Stimulated activated CD8-positive, alpha-beta memory T cell treated with anti-CD3 and anti-CD28 coated beads, Interleukin-4, amount 100 ng/mL, for 48 hours (primary cell): ENCODE data around the gene MAGOHB.
A peak's percentile ranks its signal among the peaks of the same experiment; 100 is the strongest.
"Not testable (repeated sequence)": the region's sequence is repeated elsewhere in the genome, so short reads cannot be mapped to it uniquely, and the experiment has no call there.

Experiments
- DNase-seq: peaks from one replicate; pipeline ENCODE4 v3.0.0-alpha.2; 2020

MAGOHB gene

DNA sequence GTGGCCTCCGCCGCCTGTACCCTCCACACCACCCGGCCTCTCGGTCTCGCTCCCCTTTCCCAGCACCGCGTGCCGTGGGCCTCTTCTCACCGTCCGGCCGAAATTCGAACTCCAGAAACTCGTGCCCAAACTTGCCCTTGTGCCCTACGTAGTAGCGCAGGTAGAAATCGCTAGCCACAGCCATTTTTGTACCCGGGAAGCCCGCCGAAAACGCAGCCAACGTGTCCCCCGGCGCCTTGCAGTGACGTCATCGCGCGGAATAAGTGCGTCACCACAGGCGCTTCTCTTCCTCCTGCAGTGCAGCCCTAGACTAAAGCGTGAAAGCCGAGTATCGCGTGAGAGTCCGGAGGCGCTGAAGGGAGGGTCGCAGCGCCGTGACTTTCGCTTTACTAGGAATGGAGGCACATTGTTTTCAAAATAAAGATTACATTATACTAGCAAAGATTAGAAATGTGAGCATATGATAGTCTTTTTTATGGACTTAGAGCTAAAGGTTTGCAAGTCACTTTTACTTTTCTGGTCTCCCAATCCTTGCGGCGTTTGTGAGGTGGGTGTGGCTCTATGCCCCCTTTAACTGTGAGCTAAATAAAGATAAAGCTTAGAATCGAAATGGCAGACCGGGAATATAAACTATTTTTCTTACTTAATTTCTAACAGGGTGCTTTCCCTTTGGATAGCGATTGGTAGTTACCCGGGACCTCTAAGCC, at the start of gene MAGOHB:
MAGOHB (minus strand) TSS at position 261 of the 707 bp plus-strand sequence; CDS start at position 184, 77 bp downstream.
- peak; percentile 100 for DNase-seq

DNA sequence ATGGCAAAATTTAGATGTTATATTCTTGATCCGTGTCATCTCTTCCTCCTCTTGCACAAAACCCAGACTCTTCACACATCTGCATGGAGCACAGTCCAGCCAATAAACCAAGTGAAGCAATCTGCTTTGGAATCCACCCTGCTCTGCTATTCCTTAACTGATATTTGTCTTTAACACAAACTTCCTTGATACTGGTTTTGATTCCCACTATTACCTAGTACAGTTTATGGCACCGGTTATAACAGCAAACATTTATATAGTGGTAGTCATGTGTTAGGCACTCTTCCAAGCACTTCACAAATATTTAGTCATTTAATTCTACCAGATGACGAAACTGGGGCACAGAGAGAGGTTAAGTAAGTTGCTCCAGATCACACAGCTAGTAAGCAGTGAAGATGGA, 47.9 kb upstream of the MAGOHB start:
- no peak for DNase-seq

DNA sequence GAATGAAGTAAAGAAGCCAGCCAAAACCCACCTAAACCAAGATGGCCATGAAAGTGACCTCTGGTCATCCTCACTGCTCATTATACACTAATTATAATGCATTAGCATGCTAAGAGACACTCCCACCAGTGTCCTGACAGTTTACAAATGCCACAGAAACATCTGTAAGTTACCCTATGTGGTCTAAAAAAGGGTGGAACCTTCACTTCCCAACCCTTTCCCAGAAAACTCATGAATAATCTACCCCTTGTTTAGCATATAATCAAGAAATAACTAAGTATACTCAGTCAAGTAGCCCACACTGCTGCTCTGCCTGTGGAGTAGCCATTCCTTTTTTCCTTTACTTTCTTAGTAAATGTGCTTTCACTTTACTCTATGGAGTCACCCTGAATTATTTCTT, 40.6 kb upstream of the MAGOHB start:
- DNase-seq = no peak

DNA sequence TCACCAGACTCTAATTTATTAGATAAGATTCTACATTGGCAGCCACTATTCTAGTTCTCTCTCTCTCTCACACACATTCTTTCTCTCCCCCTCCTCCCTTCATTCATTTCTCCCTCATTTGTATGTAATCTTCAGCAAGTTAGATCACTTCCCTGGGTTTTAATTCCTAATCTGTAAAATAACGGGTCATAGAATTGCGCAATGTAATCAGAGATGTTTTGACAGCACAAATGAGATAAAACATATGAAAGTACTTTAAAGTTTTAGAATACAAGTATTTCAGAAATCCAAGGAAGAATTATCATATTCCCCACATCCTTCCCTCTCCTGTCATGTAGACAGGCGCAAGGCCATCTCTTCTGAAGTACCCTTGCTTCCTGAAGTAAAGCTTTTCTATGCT, 38.8 kb upstream of the MAGOHB start:
- DNase-seq = no peak

DNA sequence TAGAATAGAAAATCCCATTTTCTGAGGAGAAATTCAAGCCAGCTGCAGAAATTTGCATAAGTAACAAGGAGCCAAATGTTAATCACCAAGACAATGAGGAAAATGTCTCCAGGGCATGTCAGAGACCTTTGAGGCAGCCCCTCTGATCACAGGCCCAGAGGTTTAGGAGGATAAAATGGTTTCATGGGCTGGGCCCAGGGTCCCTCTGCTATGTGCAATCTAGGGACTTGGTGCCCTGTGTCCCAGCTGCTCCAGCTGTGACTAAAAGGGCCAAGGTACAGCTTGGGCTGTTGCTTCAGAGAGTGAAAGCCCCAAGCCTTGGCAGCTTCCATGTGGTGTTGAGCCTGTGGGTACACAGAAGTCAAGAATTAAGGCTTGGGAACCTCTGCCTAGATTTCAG, 33.2 kb upstream of the MAGOHB start:
- DNase-seq = not testable (repeated sequence)

DNA sequence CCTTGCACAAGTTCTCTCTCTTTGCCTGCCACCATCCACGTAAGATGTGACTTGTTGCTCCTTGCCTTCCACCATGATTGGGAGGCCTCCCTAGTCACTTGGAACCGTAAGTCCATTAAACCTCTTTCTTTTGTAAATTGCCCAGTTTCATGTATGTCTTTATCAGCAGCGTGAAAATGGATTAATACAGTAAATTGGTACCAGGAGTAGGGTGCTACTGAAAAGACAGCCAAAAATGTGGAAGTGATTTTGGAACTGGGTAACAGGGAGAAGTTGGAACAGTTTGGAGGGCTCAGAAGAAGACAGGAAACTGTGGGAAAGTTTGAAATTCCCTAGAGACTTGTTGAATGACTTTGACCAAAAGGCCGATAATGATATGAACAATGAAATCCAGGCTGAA, 32.5 kb upstream of the MAGOHB start:
- DNase-seq = no peak

DNA sequence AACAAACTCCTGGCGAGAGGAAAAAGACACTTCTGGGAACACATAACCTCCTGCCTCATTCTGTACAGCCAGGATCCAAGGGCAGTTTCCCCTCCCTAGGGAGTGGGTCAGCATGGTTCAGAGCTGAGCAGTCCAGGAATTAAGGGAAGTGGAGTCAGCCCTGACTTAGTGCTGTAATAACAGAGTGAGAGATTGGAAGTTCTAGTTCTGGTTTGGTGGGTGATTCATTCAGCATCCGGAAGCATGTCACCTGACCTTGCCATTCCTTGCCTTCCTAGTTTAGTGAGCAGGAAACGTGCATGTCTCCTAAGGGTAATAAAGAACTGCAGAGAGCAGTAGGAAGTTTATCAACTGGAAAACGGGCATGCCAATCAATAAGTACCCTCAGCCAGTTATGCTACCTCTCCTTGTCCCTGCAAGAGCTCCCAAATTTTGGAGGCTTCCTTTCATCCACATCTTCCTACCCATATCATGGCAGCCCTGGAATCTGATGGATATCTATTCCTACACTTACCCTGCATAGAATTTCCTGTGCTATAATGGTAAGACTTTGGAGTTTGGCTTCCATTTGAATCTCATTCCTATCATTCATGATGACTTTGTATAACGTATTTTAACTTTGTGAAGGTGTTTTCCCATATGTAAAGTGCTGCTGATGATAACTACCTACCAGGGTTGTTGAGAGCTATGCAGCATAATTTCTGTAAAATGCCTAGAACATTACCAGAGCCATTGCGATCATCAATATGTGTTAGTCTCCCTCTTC, 28.5 kb upstream of the MAGOHB start:
- no peak for DNase-seq

DNA sequence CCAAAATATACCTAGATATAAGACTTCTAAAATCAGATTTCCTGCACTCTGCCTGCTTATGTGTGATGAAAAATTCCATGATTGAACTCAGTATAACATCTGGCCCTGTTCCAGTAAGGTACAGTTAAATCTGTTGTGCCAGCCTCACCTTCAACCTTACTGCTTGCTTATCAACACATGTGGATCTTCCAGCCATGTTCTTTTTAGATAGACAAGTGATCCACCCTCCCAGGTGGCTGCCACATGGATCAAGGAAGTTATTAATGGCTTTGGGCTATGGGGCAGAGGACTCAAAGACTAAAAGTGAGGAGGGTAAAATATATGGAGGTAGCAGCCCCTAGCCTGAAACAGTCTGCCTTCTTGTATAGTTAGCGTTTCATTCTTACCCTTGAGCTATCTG, 25.3 kb upstream of the MAGOHB start:
- no peak for DNase-seq

DNA sequence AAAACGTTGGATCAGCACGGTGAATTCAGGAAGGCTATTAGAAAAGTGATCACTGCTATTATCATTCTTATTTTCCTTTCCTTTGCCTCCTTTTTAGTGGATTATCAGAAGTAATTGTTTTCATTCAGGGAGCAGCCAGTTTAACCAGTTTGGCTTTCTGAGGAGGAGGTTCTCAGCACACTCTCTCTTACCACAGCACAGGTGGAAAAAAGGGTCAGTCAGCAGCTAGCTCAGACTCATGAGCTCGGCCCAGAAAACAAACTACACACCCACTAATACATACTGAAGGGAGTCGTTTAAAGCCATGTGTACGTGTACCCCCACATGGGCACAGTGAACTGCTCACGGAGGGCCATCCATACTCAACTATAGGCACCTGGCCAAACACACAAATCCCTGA, 23.2 kb upstream of the MAGOHB start:
- DNase-seq = no peak

DNA sequence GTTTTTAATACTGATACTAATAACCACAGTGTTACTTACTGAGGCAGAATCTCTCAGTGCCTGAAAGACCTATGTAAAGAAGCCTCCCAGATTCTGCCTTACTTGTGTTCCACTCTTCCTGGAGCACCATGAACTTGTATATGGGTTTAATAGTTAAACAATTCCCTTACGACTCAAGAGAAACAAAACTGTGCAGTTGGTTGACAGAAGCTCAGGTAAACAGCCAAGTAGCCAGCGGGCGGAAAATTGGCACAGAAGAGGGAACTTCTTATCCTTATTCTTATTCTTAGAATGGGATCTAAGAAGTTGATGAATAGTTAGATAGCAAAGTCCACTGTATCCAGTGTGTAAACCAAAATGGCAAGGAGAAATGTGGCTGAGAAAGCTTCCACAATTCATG, 22.7 kb upstream of the MAGOHB start:
- no peak for DNase-seq

DNA sequence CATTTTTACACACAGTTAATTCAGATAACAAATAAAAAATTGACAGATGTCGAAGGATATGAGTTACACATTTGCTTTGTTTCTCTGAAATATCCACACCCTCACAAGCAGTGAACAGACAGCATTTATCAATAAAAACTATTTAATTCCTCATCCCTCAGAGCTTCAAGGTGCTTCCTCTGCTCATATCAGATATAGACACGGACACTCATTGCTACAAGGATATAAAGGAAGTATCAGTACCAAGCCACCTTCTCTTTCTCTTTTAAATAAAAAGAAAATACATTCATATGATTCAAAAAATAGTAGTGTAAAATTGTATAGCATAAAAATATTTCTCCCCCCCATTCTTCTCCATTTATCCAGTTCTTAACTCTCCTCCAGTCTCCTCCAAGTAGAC, 21.9 kb upstream of the MAGOHB start:
- no peak for DNase-seq

DNA sequence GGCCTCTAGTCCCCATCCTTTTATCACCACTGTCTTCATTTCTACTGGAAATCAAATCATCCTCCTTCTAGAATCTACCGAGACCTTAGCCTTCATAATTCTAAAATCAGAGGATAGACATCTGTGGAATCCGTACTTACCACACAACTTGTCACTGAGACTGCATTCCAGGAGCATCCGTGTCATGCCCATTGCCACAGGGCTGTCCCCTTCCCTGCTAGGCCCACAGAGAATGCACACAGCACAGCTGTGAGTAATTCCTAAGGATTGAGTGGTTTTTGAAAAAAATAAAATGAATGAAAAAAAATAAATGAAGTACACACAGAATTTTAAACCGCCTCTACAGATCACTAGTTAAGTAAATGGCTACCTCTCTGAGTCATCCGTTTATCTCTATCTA, 21.0 kb upstream of the MAGOHB start:
- no peak for DNase-seq

DNA sequence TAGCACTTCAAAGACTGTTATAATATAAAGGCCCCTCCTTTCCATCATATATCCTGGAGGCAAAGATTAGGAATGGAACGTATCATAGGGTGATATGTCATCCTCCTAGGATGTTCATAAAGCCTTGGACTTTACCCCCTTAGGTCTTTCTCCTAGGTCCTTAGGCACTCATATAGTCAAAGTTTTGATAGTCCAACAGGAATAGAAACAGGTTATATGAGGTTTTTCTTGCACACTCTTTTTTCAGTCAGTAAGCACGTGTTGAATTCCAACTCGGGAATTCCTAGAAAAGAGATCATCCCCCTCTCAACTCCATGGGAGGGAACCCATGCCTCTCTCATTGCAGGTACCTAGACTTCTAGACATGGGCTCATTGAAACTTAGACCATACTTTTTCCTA, 20.1 kb upstream of the MAGOHB start:
- no peak for DNase-seq

DNA sequence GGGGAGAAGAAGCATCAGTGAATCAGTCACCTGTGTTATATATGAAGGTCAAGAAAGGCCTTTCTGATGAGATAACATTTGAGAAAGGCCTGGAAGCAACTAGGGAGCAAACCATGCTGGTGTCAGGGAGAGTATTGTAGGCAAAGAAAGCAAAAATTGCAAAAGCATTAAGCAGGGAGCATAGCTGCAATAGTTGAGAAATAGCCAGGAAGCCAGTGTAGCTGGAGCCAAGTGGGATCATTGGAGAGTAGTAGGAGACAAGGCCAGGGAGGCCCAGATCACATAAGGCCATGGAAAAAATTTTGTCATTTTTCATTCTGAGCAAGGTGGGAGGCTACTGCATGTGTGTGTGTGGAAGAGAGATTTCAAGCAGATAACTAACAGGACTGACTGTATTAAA, 18.8 kb upstream of the MAGOHB start:
- no peak for DNase-seq

DNA sequence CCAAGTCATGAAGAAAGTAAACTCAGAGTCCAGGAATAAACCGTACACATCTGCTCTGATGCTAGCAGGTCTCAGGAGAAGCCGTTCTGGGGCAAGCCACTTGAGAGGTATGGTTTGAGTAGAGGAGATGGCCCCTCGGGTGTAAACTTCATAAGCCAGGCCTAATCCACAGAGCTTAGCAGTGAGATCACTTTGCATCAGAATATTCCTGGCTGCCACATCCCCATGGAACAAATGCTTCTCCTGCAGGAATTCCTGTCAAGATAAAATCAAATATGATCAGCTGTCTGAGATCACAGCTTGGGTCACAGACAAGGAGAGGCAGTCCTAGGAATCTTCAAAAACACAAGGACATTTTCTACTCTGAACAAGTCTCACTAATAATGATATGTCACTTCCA, 11.2 kb upstream of the MAGOHB start:
- no peak for DNase-seq

DNA sequence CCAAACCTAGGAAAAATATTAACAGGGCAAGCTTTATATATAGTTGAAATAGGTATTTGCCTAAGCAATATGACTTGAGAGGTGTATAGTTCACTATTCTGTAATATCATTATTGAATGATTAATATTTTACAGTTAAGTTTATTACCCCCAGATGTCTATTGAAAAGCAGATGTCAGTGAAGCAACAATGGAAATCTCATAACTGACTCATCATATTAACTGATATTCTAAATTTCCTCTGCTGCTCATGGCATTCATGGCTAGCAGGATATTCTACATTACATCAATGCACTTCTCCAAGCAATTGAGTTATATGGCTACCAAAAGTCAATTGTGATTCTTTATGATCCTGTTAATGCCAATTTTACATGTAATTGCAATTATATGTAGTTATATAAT, 9.7 kb upstream of the MAGOHB start:
- DNase-seq = no peak

DNA sequence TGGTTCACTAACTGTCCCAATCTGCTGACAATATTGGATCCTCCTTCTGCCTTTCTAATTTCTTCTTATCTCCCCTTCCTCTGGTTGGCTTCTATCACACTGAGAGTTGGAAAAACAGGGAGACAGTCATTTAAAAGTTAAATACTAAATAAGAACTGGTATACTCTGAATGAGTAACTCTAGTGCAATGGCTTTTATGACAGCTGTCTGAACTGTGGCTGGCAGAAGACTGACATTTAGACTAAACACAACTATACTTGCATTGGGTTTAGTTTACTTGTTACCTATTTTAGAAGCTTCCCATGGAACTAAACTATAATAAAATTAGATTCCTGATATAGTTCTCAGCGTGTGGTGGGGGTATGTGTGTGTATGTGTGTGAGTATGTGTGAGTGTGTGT, 7.9 kb upstream of the MAGOHB start:
- no peak for DNase-seq

DNA sequence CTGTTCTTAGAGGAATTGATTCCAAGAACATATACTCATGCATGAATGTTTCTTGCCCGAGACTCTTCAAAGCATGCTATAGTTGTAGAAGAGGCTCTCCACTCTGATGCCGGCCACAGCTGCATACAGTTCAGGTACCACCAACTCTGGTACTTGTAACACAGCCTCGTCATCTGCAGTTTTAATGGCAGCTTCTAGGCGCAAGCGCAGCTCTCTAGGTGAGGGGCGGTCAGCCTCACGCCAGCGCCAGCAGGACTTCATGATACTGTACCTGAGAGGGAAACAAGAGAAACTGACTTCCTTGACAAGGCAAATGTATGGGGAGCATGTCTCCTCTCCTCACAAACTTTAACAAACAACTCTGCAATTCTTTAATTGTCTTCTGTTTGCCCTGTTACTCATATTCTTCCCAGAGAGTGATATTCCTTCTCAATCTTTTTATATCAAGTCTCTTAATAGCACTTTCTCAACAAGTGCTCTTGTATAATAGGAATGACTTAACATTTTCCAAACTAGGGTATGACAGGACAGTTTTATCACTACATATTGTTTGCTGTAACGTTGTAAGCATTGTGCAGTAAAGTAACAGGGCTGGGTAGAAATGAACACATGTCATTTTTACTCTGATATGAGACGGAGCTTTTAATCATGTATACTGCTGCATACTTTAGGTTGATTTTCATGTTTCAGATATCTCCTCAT, 6.8 kb upstream of the MAGOHB start:
- DNase-seq = no peak

DNA sequence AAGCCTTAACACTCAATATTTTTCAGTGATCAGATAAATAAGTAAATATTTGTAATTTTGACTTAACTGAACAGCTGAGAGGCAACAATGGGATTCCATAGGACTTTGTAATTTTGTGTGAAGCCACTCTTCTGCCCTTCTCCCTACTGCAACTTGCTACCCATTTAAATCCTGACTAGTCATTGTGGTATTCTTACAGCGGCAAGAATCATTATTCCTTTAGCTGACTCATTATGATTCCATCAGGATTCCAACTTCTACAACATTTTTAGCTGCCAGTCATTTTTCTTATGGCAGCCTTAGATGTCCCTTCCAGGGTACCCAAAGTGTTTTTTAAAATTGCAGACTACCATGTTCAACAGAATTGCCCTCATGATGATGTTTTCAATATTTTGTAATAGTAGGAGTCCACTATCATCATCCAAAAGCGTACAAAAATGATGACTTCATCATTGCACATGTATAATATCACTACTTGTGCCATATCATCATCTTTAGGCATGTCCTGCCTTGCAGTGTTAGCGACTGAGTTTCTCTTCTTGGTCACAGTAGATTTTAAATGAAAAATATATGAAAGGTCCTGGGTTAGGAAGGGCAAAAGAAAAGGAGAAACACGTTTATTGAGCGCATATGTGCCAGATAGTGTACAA, 5.1 kb upstream of the MAGOHB start:
- no peak for DNase-seq

DNA sequence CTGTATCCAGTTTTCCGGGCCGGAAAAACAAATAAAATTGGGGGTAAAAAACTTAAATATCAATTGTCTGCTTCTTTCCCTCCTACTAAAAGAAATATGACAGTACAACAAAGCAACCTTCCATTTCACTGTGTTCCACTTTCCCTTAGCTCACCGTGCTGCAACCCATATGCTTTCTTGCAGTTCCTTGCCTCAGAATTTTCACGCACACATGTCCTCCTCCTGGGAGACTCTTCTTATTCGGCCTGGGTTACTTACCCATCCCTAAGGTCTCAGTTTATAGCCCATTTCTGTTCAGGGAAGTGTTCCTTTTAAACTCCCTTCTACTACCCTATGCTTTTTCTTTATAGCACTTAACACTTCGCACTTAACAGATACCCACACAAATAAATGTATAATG, 4.5 kb upstream of the MAGOHB start:
- DNase-seq = no peak

DNA sequence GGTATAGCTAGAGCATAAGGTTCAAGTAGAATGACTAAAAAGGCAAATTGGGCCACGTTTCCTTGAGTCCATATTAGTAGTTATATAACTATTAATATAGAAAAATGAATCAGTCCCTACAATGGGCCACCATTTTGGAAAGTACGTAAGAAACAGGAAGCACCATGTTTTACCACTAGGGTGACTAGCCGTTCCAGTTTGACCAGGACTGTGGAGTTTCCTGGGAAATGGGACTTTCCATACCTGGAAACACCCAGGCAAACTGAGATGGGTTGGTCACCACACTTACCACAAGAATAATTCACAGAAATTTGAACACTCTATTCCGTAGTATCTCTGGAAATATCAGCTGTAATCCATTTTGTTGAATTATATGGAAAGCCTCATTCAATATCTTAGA, 2.1 kb upstream of the MAGOHB start:
- no peak for DNase-seq

DNA sequence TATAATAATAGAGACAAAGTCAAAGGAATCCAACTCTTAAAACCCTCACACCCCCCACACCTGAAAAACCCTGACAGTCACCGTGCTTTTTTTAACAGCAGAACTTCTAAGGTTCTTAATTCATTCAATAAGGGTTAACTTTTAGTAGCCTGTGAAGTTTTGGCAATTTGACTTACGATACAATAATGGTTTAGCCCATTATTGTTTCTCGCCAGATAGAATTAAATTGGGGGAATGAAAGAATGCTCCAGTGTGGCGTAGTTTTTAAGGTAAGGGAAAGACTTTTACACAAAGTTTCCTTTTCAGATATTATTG, 604 bp upstream of the MAGOHB start:
- DNase-seq = no peak

DNA sequence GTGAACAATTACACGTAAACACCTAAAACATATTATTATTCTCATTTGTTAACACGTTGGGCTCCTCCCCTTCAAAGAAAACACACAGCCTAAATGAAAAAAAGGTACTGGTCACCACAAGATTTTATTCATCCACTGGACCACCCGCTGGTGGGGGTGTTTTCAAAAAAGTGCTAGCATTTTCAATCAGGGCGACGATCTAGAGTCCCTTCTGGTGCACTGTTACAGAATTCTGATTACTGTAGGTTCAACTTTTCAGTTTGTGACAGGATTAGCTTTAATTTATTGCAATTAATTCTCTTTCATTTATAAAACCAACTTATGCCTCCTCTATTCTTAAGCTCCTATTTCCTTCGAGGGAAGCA, 443 bp downstream of the MAGOHB start:
- no peak for DNase-seq

DNA sequence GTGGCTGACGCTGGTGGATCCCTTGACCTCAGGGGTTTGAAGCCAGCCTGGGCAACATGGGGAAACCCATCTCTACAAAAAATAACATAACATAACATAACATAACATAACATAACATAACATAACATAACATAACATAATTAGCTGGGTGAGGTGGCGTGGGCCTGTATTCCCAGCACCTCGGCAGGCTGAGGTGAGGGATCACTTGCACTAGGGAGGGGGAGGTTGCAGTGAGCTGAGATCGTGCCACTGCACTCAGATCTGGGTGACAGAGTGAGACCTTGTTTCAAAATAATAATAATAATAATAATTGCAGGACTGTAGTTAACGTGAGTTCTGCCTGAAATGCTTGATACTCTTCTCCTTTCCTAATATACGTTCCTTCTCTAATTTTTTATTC, 1.3 kb downstream of the MAGOHB start:
- no peak for DNase-seq
